ENCODE results near the gene MED15.
"Not testable (repeated sequence)": the region's sequence is repeated elsewhere in the genome, so short reads cannot be mapped to it uniquely, and the experiment has no call there.

Gene MED15

DNA sequence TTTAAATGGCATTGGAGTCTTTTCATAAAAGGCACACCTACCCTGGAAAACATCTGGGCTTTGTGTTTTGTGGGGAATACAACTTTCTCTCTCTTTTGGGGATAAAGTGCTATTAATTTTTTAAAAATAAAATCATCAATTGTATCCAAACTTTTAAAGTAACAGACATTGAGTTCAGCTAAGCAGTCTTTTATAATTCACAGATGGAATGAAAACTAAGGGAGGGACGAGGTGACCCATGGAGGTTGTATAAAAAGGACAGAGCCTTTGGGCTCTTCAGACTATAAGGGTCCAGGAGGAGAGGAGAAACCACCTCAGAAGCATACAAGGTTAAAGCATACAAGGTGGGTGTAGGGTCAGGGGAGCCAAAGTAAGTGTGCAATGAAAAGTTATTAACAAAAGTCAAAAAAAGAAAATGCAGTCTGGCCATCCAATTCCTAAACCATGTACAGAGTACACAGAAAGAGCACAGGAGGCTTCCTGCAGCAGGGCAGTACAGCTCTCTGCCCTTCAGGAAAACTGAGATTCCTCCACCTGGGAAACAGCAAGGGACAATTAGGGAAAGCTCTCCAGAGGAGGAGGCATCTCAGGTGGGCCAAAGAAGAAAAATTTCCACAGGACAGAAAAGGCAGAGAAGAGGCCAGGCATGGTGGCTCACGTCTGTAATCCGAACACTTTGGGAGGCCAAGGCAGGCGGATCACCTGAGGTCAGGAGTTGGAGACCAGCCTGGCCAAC, 22.3 kb upstream of the MED15 start:
- DNase-seq (ENCODE audit: low spot score) = no peak

DNA sequence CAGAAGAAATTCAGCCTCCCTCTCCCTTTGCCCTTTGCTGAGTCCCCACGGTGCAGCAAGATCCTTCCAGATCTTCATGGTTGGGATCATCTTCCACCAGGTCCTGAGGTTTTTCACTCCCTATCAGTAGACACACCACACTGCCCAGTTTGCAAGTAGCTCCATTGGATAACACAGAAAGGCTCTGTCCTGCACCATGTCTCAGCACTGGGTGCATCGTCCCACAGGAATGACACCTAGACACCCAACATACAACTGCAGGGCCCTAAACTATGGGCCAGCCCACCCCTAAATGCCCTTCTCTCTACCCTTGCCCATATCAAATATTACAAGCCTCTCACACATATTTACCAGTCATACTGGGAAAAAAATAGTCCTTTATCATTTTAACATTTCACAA, 21.2 kb upstream of the MED15 start:
- DNase-seq (ENCODE audit: low spot score) = no peak

DNA sequence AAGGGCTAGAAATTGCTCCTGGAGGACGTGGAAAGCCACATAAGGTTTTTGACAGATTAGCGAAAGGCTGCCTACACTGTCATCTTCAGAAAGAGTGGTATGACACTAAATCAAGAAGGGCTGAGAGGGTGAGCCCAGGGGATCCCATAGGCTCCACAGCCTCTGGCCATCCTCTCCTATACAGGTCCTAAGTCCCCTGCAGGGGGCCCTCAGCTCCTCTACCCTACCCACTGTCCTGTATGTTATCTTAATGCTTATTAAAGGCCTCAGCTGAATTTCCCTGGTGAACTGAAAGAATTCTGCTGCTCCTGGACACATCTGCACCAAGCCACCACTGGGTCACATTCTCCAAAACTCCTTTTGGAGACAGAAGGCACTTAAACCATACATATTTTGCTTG, 19.7 kb upstream of the MED15 start:
- DNase-seq (ENCODE audit: low spot score) = no peak

DNA sequence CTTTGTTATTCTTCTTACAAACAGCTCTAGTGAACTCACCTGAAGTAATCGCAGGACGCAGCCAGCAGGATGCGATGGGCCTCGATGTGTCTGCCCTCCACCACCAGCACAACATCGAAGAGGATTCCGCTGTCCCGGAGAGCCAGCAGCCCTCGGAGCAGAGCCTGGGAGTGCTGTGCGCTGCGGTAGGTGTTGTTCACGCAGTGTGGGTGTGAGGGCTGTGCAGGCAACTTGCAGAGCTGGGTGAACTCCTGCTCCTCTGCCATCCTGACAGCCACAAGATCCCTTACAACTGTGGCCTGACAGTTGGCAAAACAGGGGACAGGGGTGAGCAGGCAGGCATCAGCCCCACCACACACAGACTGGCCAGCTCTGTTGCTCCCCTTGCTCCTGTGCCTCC, 18.5 kb upstream of the MED15 start:
- DNase-seq (ENCODE audit: low spot score) = no peak

DNA sequence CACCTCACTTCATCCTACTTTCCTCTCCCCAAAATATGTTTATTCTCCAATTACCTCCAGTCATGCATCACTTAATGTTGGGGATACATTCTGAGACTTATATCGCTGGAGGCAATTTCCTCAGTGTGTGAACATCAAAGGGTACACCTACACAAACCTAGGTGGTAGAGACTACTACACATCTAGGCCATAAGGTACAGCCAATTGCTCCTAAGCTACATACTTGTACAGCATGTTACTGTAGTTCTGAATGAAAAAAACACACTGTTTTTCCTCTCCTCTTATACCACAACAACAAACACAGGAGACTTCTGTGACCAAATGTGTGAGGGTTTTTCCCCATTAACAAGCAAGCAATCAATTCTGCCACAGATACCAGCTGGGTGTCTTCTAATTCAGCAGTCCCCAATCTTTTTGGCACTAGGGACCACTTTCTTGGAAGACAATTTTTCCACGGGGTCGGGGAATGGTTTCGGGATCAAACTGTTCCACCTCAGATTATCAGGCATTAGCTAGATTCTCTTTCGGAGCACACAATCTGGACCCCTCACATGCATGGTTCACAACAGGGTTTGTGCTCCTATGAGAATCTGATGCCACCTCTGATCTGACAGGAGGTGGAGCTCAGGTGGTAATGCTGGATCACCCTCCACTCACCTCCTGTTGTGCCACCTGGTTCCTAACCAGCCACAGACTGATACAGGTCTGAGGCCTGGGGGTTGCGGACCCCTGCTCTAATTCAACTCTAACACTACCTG, 17.0 kb upstream of the MED15 start:
- no peak for DNase-seq (ENCODE audit: low spot score)

DNA sequence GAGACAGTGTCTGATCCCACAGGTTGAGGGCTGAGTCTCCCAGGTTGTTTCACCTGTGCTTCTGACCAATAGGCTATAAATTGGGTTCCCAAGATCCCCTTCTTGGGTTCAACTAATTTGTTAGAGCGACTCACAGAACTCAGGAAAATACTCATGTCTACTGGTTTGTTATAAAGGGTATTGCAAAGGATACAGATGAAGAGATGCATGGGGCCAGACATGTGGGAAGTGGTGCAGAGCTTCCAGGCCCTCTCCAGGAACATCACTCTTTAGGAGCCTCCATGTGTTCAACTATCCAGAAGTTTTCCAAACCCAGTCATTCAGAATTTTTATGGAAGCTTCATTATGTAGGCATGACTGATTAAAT, 16.5 kb upstream of the MED15 start:
- no peak for DNase-seq (ENCODE audit: low spot score)

DNA sequence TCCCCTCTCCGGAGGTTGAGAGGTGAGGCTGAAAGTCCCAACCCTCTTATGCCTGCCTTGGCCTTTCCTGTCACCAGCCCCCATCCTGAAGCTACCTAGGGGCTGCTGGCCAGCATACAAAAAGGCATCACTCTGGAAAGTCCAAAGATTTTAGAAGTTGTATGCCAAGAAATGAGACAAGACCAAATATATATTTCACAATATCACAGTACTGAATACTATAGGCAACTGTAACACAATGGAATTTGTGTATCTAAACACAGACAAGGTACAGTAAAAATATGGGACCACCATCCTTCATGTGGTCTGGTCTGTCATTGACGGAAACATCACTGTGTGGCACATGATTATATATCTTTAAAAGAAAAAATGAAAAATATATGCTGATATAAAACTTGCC, 16.1 kb upstream of the MED15 start:
- DNase-seq (ENCODE audit: low spot score) = no peak

DNA sequence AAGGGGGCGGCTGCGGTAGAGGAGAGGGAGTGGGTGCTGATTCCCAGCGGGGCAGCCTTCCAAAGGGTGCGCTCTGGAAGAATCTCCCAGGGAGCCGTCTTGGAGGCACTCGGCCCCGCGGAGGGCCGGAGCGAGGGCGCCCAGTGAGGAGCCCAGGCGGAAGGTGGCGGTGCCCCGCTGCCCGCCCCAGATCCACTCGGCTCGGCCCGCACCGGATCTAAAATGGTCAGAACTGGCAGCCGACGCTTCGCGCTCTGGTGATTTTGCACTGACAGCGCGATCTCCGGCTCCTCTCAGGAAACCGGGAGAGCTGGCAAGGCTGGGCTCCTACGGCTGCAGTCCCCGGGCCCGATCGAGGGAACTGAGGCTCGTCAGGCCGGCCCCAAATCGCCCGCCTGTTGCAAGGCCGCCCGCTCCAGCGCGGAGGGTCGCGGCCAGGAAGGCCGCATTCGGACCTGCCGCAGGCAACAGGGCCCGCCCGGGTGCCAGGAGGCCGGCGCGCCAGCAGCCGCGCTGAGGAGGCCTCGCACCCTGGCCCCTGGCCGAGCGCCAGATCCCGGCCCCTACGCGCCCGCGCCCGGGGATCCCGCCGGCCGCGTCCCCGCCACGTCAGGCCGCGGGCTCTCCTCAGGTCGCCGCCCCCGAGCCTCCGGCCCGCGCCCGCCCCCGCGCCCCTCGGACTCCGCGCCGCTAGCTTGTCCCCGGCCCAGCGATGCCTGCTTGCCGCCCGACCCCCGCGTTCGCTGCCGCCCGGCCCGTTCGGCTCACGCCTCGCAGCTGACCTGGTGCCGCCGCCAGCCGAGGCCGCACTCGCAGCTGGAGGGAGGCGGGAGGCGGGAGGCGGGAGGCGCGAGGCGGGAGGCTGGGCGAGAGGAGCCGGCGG, 12.2 kb upstream of the MED15 start, which contains the start of gene KLHL22:
Gene KLHL22, minus strand, starts transcription at position 818 of the 883 bp plus-strand sequence. CDS start 6,584 bp downstream, outside the sequence.
- peak; percentile 33 for DNase-seq (ENCODE audit: low spot score)

DNA sequence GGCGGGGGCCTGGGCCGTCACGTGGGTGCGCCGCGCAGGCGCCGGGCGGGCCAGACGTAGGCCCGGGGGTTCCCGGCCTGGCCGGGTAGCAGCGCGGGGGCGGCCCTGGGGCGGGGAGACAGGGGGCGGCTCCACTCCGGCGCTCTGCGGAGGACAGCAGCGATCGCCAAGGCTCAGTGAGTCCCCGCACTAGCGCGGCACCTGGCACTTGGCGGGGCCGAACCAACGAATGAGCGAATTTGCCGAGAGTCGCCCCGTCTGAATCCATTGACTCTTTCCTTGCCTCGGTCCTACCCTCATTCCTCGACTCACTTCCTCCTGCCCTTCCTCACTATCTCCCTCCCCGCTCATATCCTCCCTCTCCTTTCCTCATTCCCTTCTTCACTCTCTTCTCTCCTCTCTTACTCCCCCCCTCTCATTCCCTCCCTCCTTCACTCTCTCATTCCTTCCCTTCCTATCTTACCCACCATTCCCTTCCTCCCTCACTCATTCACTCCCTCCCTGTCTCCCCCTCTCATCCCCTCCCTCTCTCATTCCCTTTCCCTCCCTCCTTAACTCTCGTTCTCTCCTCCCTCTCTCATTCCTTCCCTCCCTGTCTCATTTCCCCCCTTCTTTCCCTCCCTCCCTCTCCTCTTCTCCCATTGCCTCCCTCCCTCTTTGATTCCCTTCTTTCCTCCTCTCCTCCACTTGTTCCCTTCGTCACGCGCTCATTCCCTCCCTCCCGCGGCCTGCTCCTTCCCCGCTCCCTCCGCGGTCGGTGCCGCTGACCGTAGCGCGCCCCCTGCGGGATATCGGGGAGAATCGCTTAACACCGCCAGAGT, 11.3 kb upstream of the MED15 start:
- DNase-seq (ENCODE audit: low spot score) = peak; percentile 96

DNA sequence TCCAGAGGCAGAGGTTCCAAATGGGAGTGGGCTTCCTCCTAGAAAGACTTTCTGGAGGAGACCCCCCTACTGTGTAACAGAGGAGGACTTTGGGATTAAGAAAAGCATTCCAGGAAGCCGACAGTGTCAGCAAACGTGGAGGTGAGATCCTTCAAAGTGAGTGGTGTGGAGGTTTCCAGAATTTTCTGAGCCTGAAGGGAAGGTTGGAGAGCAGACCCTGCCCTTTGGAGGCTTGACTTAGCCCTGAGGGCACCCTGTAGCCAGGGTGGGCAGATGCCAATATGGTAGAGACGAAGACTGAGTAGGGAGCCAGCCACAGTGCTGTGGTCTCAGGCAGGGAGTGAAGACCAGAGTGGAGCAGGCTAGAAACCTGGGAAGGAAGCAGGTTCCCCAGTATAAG, 10.0 kb upstream of the MED15 start:
- DNase-seq (ENCODE audit: low spot score) = no peak

DNA sequence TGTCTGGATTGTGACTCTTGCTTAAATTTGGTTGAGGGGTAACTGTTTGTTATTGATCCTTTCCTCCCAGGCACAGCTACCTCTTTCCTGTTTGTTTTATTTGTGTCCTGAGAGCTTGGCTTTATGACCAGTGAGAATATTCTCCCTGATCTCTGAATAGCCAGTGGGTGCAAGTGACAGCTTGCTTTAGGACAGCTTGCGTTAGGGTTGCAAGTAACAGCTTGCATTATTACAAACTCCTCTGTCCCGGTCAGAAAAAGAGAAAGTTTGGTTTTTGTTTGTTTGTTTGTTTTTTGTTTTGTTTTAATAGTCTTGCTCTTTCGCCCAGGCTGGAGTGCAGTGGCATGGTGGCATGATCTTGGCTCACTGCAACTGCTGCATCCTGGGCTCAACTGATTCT, 8.5 kb upstream of the MED15 start:
- DNase-seq (ENCODE audit: low spot score) = no peak

DNA sequence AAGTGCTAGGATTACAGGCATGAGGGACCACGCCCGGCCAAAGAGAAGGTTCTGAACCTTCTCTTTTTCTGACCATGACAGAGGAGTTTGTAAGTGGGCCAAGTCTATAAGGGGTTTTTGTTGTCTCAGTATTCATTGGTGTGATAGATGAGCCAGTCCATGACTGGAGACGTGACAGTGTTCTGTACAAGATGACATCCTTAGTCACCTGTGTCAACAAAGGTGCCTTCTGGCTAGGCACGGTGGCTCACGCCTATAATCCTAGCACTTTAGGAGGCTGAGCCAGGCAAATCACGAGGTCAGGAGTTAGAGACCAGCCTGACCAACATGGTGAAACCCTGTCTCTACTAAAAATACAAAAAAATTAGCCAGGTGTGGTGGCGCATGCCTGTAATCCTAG, 7.6 kb upstream of the MED15 start:
- no peak for DNase-seq (ENCODE audit: low spot score)

DNA sequence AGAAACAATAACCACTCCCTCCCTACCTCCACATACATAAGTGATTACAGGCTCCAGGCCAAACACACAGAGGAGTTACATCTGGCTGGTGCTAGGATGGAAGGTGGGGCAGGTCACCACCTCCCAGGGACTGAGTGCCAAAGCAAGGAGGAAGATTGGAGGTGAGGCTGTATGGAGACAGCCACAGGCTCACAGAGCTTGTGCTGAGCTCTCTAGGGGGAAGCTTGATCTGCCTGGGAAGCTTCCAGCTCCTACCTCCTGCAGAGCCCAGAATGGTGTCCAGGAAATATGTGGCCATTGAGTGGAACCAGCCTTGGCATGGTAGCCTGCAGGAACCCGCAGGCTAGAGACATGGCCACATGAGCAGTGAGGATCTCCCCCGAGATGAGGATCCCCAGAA, 3.6 kb upstream of the MED15 start:
- no peak for DNase-seq (ENCODE audit: low spot score)

DNA sequence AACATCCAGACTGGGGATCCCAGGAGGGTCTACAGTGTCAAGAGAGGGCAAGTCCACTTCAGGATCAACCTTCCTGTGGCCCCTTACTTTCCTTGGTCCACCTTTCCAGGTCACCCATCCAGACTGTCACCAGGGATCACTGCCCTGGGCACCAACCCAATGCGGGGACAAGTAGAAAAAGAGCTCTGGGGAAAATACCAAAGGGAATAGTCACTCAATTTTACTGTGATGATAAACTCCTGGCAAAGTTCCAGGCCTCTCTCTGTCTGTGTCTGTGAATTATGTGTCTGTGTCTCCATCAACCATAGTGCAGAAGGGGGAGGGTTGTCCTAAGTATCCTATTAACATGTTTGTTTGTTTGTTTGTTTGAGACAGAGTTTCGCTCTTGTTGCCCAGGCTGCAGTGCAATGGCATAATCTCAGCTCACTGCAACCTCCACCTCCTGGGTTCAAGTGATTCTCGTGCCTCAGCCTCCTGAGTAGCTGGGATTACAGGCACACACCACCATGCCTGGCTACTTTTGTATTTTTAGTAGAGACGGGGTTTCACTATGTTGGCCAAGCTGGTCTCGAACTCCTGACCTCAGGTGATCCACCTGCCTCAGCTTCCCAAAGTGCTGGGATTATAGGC, 3.0 kb upstream of the MED15 start:
- DNase-seq (ENCODE audit: low spot score) = not testable (repeated sequence)

DNA sequence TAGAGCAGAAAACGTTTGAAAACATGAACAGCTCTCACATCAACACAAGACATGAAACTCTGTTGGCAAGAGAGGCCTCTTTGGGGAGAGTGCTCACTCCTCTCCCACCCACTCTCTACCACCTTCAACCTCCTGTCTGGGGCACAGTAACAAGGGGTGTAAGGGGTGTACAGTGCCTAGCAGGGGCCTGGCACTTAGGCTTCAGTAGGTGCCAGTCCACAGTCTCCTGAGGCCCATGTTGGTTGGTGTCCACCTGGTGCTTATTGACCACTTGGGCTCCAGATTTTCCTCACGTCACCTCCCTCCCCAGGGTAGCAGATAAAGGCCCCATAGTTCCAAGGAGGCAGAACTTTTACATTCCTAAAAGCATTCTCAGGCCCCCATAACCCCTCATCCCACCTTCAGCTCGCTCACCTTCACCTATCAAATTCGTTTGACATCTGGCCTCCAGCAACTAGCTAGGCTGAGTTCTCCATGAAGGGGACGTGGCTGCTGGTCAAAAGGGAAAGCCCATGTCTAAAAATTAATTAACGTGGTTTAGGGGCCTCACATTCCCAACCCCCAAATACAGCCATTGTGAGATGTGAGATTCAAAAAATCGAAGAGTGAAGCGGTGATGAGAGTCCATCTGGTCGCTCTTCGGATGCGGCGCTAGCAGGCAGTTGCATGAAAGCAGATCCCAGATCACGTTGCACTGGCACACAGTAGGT, 712 bp upstream of the MED15 start:
- DNase-seq (ENCODE audit: low spot score) = no peak

DNA sequence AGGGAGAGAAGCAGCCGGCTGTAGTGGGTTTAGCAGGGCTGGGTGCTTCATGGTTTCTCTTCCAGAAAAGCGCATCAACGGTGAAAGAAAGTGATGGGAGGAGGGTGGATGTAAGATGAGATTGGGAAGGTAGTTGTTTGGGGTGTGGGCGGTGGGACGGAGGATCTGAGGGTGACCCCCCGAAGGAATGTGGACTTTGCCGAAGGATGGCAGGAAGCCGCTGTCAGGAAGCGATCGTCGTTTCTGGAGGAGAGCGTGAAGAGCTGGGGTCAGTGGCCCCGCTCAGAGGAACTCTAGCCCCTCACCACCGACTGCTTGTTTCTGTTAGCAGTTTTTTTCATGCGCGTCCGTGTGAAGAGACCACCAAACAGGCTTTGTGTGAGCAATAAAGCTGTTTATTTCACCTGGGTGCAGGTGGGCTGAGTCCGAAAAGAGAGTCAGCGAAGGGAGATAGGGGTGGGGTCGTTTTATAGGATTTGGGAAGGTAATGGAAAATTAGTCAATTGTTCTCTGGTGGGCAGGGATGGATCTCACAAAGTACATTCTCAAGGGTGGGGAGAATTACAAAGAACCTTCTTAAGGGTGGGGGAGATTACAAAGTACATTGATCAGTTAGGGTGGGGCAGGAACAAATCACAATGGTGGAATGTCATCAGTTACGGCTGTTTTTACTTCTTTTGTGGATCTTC, 801 bp downstream of the MED15 start:
- not testable (repeated sequence) for DNase-seq (ENCODE audit: low spot score)

DNA sequence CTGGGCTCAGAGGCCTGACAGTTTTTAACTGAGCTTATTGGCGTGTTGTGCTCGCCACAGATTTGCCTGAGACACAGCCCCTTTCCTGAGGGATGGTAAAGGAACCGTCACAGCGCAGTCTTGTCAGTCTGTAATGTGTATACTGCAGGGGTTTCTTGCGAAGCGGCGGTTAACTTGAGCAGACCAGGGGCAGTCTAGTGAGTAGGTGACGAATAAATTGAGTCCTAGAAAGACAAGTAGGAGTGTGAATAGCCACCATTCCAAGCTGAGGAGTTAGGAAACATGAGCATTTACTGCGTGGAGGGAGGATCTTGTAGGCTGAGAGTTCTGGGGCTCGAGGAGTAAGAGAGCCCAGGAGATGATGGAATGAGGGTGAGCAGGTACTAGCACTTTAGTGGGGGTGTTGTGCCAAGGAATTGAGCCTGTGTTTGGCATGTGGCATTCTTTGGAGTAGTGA, 1.4 kb downstream of the MED15 start:
- no peak for DNase-seq (ENCODE audit: low spot score)

DNA sequence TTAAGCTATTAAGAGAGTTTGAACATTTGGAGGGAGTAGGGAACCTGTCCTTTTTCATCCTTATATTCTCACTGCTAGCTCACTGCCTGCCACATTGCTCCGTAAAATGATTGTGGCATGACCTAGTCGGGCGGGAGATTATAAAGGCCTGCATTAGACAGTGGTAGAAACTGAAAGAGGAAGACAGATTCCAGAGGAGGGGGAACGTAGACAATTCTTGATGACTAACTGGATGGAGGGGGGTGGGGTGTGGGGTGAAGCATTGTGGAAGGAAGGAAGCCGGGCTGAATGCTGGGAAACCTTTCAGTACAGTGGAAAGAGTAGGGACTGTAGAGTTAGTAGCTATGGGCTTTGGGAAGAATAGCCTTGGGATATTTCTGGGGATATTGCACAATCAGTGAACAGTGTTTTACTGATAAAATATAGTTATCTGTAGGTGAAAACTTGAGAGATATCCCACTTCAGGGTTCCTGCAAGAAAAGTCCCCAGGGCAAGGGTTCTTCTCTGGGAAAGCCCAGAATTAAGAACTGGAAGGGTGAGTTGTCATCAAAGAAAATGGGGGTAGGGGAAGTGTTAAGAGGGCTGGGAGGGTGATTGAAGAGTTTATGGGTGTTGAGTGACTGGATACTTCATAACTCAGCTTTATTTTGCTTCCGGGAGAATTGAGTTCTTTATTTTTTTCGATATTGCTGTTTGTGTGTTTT, 2.1 kb downstream of the MED15 start:
- DNase-seq (ENCODE audit: low spot score) = peak; percentile 77

Data from Ammon's horn (tissue), 1 donor.